ENCODE measurements around the gene RRAS2. TPM values are rescaled to one million over a fixed set of nuclear protein-coding genes. Genes with fewer than 3 reads are reported as not detected.

Gene RRAS2
- total RNA-seq, 2 donors from 2014 or later = 15.8 to 27.5 TPM

DNA sequence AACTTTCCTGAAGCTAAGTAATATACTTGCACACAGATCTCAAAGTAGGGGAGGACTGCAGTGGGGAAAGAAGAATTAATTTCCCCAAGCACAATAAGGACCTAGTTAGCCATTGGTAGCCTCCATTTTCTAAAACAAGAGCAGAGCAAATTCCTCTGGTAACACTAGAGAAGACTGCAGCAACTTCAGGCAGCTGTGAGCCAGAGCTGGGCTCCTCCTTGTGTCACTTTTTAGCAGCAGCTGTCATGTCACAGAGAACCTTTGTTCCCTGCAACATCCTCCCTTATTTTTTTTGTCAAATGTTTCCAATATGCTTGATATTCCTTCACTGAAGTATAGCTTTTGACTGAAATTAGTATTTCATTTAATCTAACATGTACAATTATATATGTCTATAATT, 54.4 kb downstream of the RRAS2 start:
- ATAC-seq = no peak
- no peak overlapping the region for H3K27ac ChIP-seq
- DNase-seq = no peak
- peaks cover 27% of the 10 kb centered on the region for H3K4me1 ChIP-seq
- TF ChIP-seq POLR2A (IDR thresholded peaks at IDR 0.05) = no peak
- TF ChIP-seq, protein P1, sequence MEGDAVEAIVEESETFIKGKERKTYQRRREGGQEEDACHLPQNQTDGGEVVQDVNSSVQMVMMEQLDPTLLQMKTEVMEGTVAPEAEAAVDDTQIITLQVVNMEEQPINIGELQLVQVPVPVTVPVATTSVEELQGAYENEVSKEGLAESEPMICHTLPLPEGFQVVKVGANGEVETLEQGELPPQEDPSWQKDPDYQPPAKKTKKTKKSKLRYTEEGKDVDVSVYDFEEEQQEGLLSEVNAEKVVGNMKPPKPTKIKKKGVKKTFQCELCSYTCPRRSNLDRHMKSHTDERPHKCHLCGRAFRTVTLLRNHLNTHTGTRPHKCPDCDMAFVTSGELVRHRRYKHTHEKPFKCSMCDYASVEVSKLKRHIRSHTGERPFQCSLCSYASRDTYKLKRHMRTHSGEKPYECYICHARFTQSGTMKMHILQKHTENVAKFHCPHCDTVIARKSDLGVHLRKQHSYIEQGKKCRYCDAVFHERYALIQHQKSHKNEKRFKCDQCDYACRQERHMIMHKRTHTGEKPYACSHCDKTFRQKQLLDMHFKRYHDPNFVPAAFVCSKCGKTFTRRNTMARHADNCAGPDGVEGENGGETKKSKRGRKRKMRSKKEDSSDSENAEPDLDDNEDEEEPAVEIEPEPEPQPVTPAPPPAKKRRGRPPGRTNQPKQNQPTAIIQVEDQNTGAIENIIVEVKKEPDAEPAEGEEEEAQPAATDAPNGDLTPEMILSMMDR (IDR thresholded peaks at IDR 0.05) = no peak
- H3K27me3 ChIP-seq = no peaks in the 10 kb centered on the region
- intact Hi-C loops (cut with DNase I) = loop anchor here (10.0 kb wide), 1 partner anchor 150 kb away; no protein-coding TSS in a partner anchor
- H3K4me3 ChIP-seq = no peak overlapping the region
- no peaks in the 10 kb centered on the region for H3K9me3 ChIP-seq
- H3K36me3 ChIP-seq (replicated peaks in 1 of 2; ENCODE audit: insufficient read depth in 1 of 2, low read depth in 2 of 2) = no peaks in the 10 kb centered on the region

DNA sequence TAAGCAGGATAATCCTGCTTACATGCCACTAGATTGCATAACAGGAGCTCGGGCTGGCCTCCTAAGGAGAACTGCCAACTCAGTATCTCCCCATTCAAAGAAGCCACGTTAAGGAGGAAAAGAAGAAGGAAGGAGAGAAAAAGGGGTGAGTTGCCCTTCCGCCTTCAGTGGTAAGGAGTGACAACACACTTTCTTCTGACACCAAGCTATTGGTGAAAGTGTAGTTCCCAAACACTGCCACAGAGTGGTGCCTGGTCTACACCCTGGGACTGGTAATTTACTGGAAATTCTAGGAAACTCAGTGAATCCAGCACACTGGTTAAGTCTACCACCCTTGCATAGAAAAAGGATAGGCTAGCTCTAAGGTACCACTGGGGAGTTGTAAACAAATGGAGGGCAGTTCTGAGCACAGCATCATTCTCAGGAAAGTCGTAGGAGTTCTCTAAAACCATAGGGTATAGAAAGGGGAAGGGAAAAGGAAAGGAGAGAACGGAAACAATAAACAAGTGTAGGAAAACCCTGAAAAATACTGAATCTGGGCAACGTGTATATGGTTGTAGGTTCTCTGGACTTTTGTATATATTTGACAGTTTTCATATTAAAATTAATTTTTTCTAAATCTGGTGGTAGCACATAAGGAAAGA, 58.2 kb downstream of the RRAS2 start:
- DNase-seq (peak; percentile 45 to 64 (median 60)), ATAC-seq (peak; percentile 83)
- TF ChIP-seq, protein P1 (IDR thresholded peaks at IDR 0.05) = peak; percentile 52 to 86 (median 79)
- no peak for TF ChIP-seq POLR2A (IDR thresholded peaks at IDR 0.05)
- no peaks in the 10 kb centered on the region for H3K36me3 ChIP-seq (replicated peaks in 1 of 2; ENCODE audit: insufficient read depth in 1 of 2, low read depth in 2 of 2)
- no peak overlapping the region for H3K27ac ChIP-seq
- no peaks in the 10 kb centered on the region for H3K27me3 ChIP-seq
- no peak overlapping the region for H3K4me3 ChIP-seq
- no peaks in the 10 kb centered on the region for H3K9me3 ChIP-seq
- 27 to 34% methylated on average over 6 of the region's 6 CpGs for WGBS, 2 donors
- intact Hi-C loops (cut with DNase I) = loop anchor here (10.0 kb wide), 1 partner anchor 154 kb away; no protein-coding TSS in a partner anchor
- H3K4me1 ChIP-seq = peaks cover 6% of the 10 kb centered on the region

DNA sequence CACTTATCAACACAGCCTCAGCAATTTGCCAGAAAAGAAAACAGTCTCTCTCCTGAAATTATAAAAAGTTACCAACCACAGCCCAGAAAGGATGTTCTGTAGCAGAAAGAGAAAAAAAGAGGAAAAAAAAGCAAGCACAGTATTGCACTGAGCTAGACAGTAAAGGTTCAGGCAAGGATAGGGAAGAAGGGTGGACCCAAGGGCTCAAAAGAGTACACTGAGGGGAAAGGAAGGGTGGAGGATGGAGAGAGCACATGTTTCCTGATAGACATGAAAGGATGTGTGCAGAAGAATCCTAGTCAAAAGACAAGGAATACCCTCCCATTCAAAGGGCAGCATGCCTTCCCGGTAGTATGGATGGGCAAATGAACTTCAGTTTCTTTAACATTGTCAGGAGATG, 59.1 kb downstream of the RRAS2 start:
- Histone ChIP-seq H3K36me3 (replicated peaks in 1 of 2; ENCODE audit: insufficient read depth in 1 of 2, low read depth in 2 of 2) (no peaks in the 10 kb centered on the region), H3K27me3 (no peaks in the 10 kb centered on the region), H3K4me1 (peaks cover 6% of the 10 kb centered on the region), H3K9me3 (no peaks in the 10 kb centered on the region), H3K4me3 (no peak overlapping the region), H3K27ac (no peak overlapping the region)
- intact Hi-C loops (cut with DNase I) = loop anchor here (10.0 kb wide), 1 partner anchor 155 kb away; no protein-coding TSS in a partner anchor
- 65 to 93% methylated on average over 1 of the region's 1 CpG for WGBS, 2 donors
- TF ChIP-seq POLR2A (IDR thresholded peaks at IDR 0.05) = no peak
- TF ChIP-seq, protein P1 (IDR thresholded peaks at IDR 0.05) = no peak
- ATAC-seq (no peak), DNase-seq (no peak)

DNA sequence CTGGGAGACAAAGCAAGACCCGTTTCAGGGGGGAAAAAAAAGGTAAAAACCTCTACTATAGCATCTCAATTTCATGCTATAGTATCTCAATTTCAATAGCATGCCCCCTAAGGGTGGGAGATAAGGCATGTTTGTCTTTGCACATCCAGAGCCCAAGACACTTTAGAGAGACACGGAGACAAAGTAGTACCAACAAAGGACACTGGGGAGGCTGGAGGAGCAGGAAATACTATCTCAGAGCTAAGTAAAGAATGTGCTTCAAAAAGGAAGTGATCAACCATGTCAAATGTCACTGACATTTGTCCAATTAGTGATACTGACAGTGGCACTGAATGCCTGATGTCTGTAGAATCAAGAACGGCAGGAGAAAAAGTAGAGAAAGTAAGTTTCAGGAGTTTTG, 68.6 kb downstream of the RRAS2 start:
- no peaks in the 10 kb centered on the region for H3K36me3 ChIP-seq (replicated peaks in 1 of 2; ENCODE audit: insufficient read depth in 1 of 2, low read depth in 2 of 2)
- H3K4me3 ChIP-seq = no peak overlapping the region
- TF ChIP-seq POLR2A (IDR thresholded peaks at IDR 0.05) = no peak
- TF ChIP-seq, protein P1 (IDR thresholded peaks at IDR 0.05) = no peak
- H3K27ac ChIP-seq = no peak overlapping the region
- WGBS, 2 donors = 88 to 90% methylated on average over 3 of the region's 3 CpGs
- no peaks in the 10 kb centered on the region for H3K27me3 ChIP-seq
- ATAC-seq (no peak), DNase-seq (no peak)
- intact Hi-C loops (cut with DNase I) = no loop called here
- no peaks in the 10 kb centered on the region for H3K9me3 ChIP-seq
- H3K4me1 ChIP-seq = no peaks in the 10 kb centered on the region
